Endodermal cell (in vitro differentiated cells): Measurements from ENCODE around the gene ARHGEF28. TPM values are rescaled to one million over a fixed set of nuclear protein-coding genes. Genes with fewer than 3 reads are reported as not detected.

ENCODE experiments used
- DNase-seq: peaks from one replicate; pipeline ENCODE4 v3.0.0-alpha.2; 2017
- H3K27ac ChIP-seq: 2 replicates; pipeline ENCODE4 v1.5.1; 2013; ENCODE audit warnings: mild to moderate bottlenecking, low read depth, low read length, moderate library complexity
- H3K27me3 ChIP-seq: 2 replicates; pipeline ENCODE4 v1.6.1; 2013; ENCODE audit warnings: mild to moderate bottlenecking, low read length, moderate library complexity; ENCODE audit not compliant: insufficient read depth, control insufficient read depth, poor library complexity, severe bottlenecking
- H3K36me3 ChIP-seq: 2 replicates; pipeline ENCODE4 v1.7.0; 2013; ENCODE audit warnings: mild to moderate bottlenecking, low read length, moderate library complexity; ENCODE audit not compliant: control insufficient read depth, insufficient read depth
- H3K4me1 ChIP-seq: one replicate; pipeline ENCODE4 v1.7.0; 2013; ENCODE audit warnings: low read length; ENCODE audit not compliant: control insufficient read depth, insufficient read depth
- H3K4me3 ChIP-seq: 2 replicates; pipeline ENCODE4 v1.5.1; 2013; ENCODE audit warnings: mild to moderate bottlenecking, low read length, moderate library complexity
- H3K9ac ChIP-seq: 2 replicates; pipeline ENCODE4 v1.6.1; 2013; ENCODE audit warnings: mild to moderate bottlenecking, low read length, moderate library complexity; ENCODE audit not compliant: poor library complexity, severe bottlenecking; ENCODE audit errors: extremely low read depth
- H3K9me3 ChIP-seq: 2 replicates; pipeline ENCODE4 v1.6.1; 2013; ENCODE audit warnings: mild to moderate bottlenecking, low read length, moderate library complexity; ENCODE audit not compliant: control insufficient read depth
- H3K27ac Mint-ChIP-seq: 2 replicates; pipeline ENCODE4 v1.8.0; 2020; ENCODE audit warnings: mixed read lengths
- H3K27me3 Mint-ChIP-seq: 2 replicates; pipeline ENCODE4 v1.8.0; 2021; ENCODE audit warnings: mild to moderate bottlenecking, mixed read lengths; ENCODE audit not compliant: insufficient read depth
- H3K36me3 Mint-ChIP-seq: 2 replicates; pipeline ENCODE4 v1.8.0; 2020; ENCODE audit warnings: low read depth, mixed read lengths
- H3K4me1 Mint-ChIP-seq: 2 replicates; pipeline ENCODE4 v1.8.0; 2020; ENCODE audit warnings: mixed read lengths
- H3K4me3 Mint-ChIP-seq: 2 replicates; pipeline ENCODE4 v1.8.0; 2020; ENCODE audit warnings: mild to moderate bottlenecking, moderate library complexity, mixed read lengths
- H3K9me3 Mint-ChIP-seq: 2 replicates; pipeline ENCODE4 v1.8.0; 2020; ENCODE audit warnings: mild to moderate bottlenecking, mixed read lengths
- CTCF ChIP-seq: fragments of 200-600 bp; sonication (generic); conservative IDR thresholded peaks from 2 replicates; pipeline ENCODE4 v1.5.0; 2021; ENCODE audit warnings: antibody characterized with exemption, mild to moderate bottlenecking
- WGBS, 2 experiments: methylation state at CpG; one replicate each; pipeline versions ENCODE4 v1.1.5 to v1.1.7; 2013; ENCODE audit warnings: missing lambda C conversion rate in 2 of 2, mixed read lengths in 1 of 2; ENCODE audit not compliant: insufficient coverage in 1 of 2, insufficient read length in 1 of 2; 5-methylcytosine and 5-hydroxymethylcytosine counted together
- total RNA-seq, 2 donors: library from RNA; stranded (reverse); fragmentation: NEBNext Ultra II Directional in 1 of 2; extraction: Animal tissue kit (Norgen Biotek cat#: 25700) in 1 of 2; gene quantifications; 2 replicates in 1 of 2; 3 replicates in 1 of 2; pipeline ENCODE4 v1.2.1, GENCODE V29; 2021

The ARHGEF28 gene
- total RNA-seq, 2 donors from 2014 or later: 0.92 to 1.2 TPM

- Histone ChIP-seq H3K9ac (no peak overlapping the region), H3K27me3 (no peaks in the 10 kb centered on the region), H3K9me3 (no peaks in the 10 kb centered on the region), H3K4me1 (no peaks in the 10 kb centered on the region), H3K27ac (no peak overlapping the region), H3K36me3 (no peaks in the 10 kb centered on the region), H3K4me3 (no peak overlapping the region)
- Mint-ChIP-seq H3K9me3 (no peaks in the 10 kb centered on the region), H3K36me3 (no peaks in the 10 kb centered on the region), H3K27ac (no peak overlapping the region), H3K4me1 (peaks cover 3% of the 10 kb centered on the region), H3K4me3 (no peak overlapping the region), H3K27me3 (no peaks in the 10 kb centered on the region)
- WGBS, 2 experiments: 91 to 94% methylated on average over 9 to 11 of the region's 11 CpGs
- DNase-seq: no peak
- TF ChIP-seq CTCF: no peak
Observed at GRCh38 chr5:73748510-73749400, 122.8 kb downstream of the ARHGEF28 start.

GRCh38 chr5:73749485-73750270 lies 123.7 kb downstream of the ARHGEF28 start:
- Histone ChIP-seq H3K4me3 (no peak overlapping the region), H3K9me3 (no peaks in the 10 kb centered on the region), H3K9ac (no peak overlapping the region), H3K27me3 (no peaks in the 10 kb centered on the region), H3K36me3 (no peaks in the 10 kb centered on the region), H3K4me1 (no peaks in the 10 kb centered on the region), H3K27ac (no peak overlapping the region)
- 94 to 97% methylated on average over 8 to 11 of the region's 11 CpGs for WGBS, 2 experiments
- no peak overlapping the region for H3K4me3 Mint-ChIP-seq
- H3K4me1 Mint-ChIP-seq: peaks cover 3% of the 10 kb centered on the region
- no peak for TF ChIP-seq CTCF
- H3K36me3 Mint-ChIP-seq: no peaks in the 10 kb centered on the region
- no peaks in the 10 kb centered on the region for H3K27me3 Mint-ChIP-seq
- no peak for DNase-seq
- H3K27ac Mint-ChIP-seq: no peak overlapping the region
- no peaks in the 10 kb centered on the region for H3K9me3 Mint-ChIP-seq

GRCh38 chr5:73751254-73751914 lies 125.4 kb downstream of the ARHGEF28 start:
- 91 to 96% methylated on average over 3 to 6 of the region's 7 CpGs for WGBS, 2 experiments
- no peaks in the 10 kb centered on the region for H3K9me3 ChIP-seq
- peaks cover 3% of the 10 kb centered on the region for H3K4me1 Mint-ChIP-seq
- no peak overlapping the region for H3K4me3 ChIP-seq
- no peaks in the 10 kb centered on the region for H3K27me3 ChIP-seq
- DNase-seq: no peak
- H3K4me1 ChIP-seq: no peaks in the 10 kb centered on the region
- H3K36me3 ChIP-seq: no peaks in the 10 kb centered on the region
- H3K9me3 Mint-ChIP-seq: no peaks in the 10 kb centered on the region
- H3K27ac Mint-ChIP-seq: no peak overlapping the region
- H3K27ac ChIP-seq: no peak overlapping the region
- H3K27me3 Mint-ChIP-seq: no peaks in the 10 kb centered on the region
- H3K9ac ChIP-seq: no peak overlapping the region
- H3K4me3 Mint-ChIP-seq: no peak overlapping the region
- no peaks in the 10 kb centered on the region for H3K36me3 Mint-ChIP-seq
- TF ChIP-seq CTCF: no peak
